Activated naive CD4-positive, alpha-beta T cell treated with anti-CD3 and anti-CD28 coated beads, Interleukin-2, amount 50 U/mL, for 72 hours (primary cell): ENCODE results near the gene FAF1. TPM values are rescaled to one million over a fixed set of nuclear protein-coding genes. Genes with fewer than 3 reads are reported as not detected.
"Not testable (repeated sequence)": the region's sequence is repeated elsewhere in the genome, so short reads cannot be mapped to it uniquely, and the experiment has no call there.

Experiments
- ATAC-seq, 2 donors: fragments of 150-1000 bp; cut with Tn5 transposase; 2 replicates each; pipeline ENCODE4 v1.10.0; 2021; ENCODE audit warnings: mild to moderate bottlenecking in 2 of 2, moderate library complexity in 2 of 2
- DNase-seq, 2 donors: peaks; one replicate each; pipeline ENCODE4 v3.0.0; 2021 to 2022; ENCODE audit warnings: low spot score in 2 of 2
- H3K27ac Mint-ChIP-seq, 2 donors: one replicate each; pipeline ENCODE4 v1.8.0; 2022; ENCODE audit warnings: mild to moderate bottlenecking in 2 of 2, mixed read lengths in 2 of 2
- H3K36me3 Mint-ChIP-seq, 2 donors: one replicate each; pipeline ENCODE4 v1.8.0; 2022; ENCODE audit warnings: mixed read lengths in 2 of 2
- H3K9me3 Mint-ChIP-seq, 2 donors: one replicate each; pipeline ENCODE4 v1.8.0; 2022; ENCODE audit warnings: mixed read lengths in 2 of 2
- total RNA-seq, 2 donors: library from RNA; stranded (reverse); gene quantifications; one replicate each; pipeline ENCODE4 v1.2.3, GENCODE V29; 2022

Gene FAF1
- total RNA-seq, 2 donors from 2014 or later: 58.1 to 101 TPM

- DNase-seq (no peak), ATAC-seq (no peak)
- Mint-ChIP-seq H3K27ac (no peak overlapping the region), H3K36me3 (peaks cover 0 to 4% of the 10 kb centered on the region in 2 donors), H3K9me3 (no peaks in the 10 kb centered on the region)
Observed at GRCh38 chr1:50735443-50735842, 224.6 kb downstream of the FAF1 start.

GRCh38 chr1:50727578-50727977, 232.5 kb downstream of the FAF1 start:
- H3K36me3 Mint-ChIP-seq, ATAC-seq, H3K27ac Mint-ChIP-seq, DNase-seq, H3K9me3 Mint-ChIP-seq: not testable (repeated sequence)

- DNase-seq: no peak
- no peaks in the 10 kb centered on the region for H3K9me3 Mint-ChIP-seq
- peak; percentile 28 to 46 for ATAC-seq
- H3K27ac Mint-ChIP-seq: no peak overlapping the region
- H3K36me3 Mint-ChIP-seq: peaks cover 0 to 13% of the 10 kb centered on the region in 2 donors
Observed at GRCh38 chr1:50724626-50725286, 235.3 kb downstream of the FAF1 start.

GRCh38 chr1:50720457-50721053, 239.5 kb downstream of the FAF1 start:
- H3K9me3 Mint-ChIP-seq: no peaks in the 10 kb centered on the region
- ATAC-seq: no peak
- H3K27ac Mint-ChIP-seq: no peak overlapping the region
- H3K36me3 Mint-ChIP-seq: peaks cover 6 to 13% of the 10 kb centered on the region in 2 donors
- no peak for DNase-seq

- ATAC-seq (no peak), DNase-seq (no peak)
- Mint-ChIP-seq H3K36me3 (peaks cover 6 to 13% of the 10 kb centered on the region in 2 donors), H3K27ac (no peak overlapping the region), H3K9me3 (no peaks in the 10 kb centered on the region)
Observed at GRCh38 chr1:50719126-50719525, 240.9 kb downstream of the FAF1 start.

GRCh38 chr1:50717327-50717726, 242.7 kb downstream of the FAF1 start:
- H3K27ac Mint-ChIP-seq: no peak overlapping the region
- DNase-seq (no peak), ATAC-seq (no peak)
- peaks cover 6 to 13% of the 10 kb centered on the region in 2 donors for H3K36me3 Mint-ChIP-seq
- no peaks in the 10 kb centered on the region for H3K9me3 Mint-ChIP-seq

- not testable (repeated sequence) for H3K27ac Mint-ChIP-seq, DNase-seq, H3K9me3 Mint-ChIP-seq, H3K36me3 Mint-ChIP-seq, ATAC-seq
Observed at GRCh38 chr1:50716455-50716854, 243.6 kb downstream of the FAF1 start.

GRCh38 chr1:50710099-50710498, 250.0 kb downstream of the FAF1 start:
- DNase-seq: no peak
- H3K27ac Mint-ChIP-seq: no peak overlapping the region
- H3K36me3 Mint-ChIP-seq: no peaks in the 10 kb centered on the region
- no peaks in the 10 kb centered on the region for H3K9me3 Mint-ChIP-seq
- ATAC-seq: no peak

- Mint-ChIP-seq H3K36me3 (no peaks in the 10 kb centered on the region), H3K9me3 (no peaks in the 10 kb centered on the region), H3K27ac (no peak overlapping the region)
- ATAC-seq: no peak
- DNase-seq: no peak
Observed at GRCh38 chr1:50707824-50708223, 252.2 kb downstream of the FAF1 start.

- ATAC-seq (no peak), DNase-seq (no peak)
- H3K36me3 Mint-ChIP-seq: no peaks in the 10 kb centered on the region
- H3K27ac Mint-ChIP-seq: no peak overlapping the region
- H3K9me3 Mint-ChIP-seq: no peaks in the 10 kb centered on the region
Observed at GRCh38 chr1:50705699-50706098, 254.4 kb downstream of the FAF1 start.

- Mint-ChIP-seq H3K9me3 (no peaks in the 10 kb centered on the region), H3K27ac (no peak overlapping the region), H3K36me3 (no peaks in the 10 kb centered on the region)
- DNase-seq (no peak), ATAC-seq (no peak)
Observed at GRCh38 chr1:50705041-50705440, 255.0 kb downstream of the FAF1 start.

- no peaks in the 10 kb centered on the region for H3K9me3 Mint-ChIP-seq
- no peak overlapping the region for H3K27ac Mint-ChIP-seq
- no peaks in the 10 kb centered on the region for H3K36me3 Mint-ChIP-seq
- DNase-seq: peak in 1 of 2 donors; percentile 17
- no peak for ATAC-seq
Observed at GRCh38 chr1:50704126-50704525, 255.9 kb downstream of the FAF1 start.

- DNase-seq: no peak
- Mint-ChIP-seq H3K27ac (no peak overlapping the region), H3K36me3 (no peaks in the 10 kb centered on the region), H3K9me3 (no peaks in the 10 kb centered on the region)
- ATAC-seq: no peak
Observed at GRCh38 chr1:50703240-50703639, 256.8 kb downstream of the FAF1 start.

GRCh38 chr1:50702395-50702794, 257.7 kb downstream of the FAF1 start:
- Mint-ChIP-seq H3K9me3 (no peaks in the 10 kb centered on the region), H3K36me3 (no peaks in the 10 kb centered on the region), H3K27ac (no peak overlapping the region)
- ATAC-seq (no peak), DNase-seq (no peak)

GRCh38 chr1:50701706-50702317, 258.3 kb downstream of the FAF1 start:
- H3K36me3 Mint-ChIP-seq: no peaks in the 10 kb centered on the region
- H3K9me3 Mint-ChIP-seq: no peaks in the 10 kb centered on the region
- no peak overlapping the region for H3K27ac Mint-ChIP-seq
- no peak for ATAC-seq
- no peak for DNase-seq

GRCh38 chr1:50700621-50701020, 259.4 kb downstream of the FAF1 start:
- H3K27ac Mint-ChIP-seq: no peak overlapping the region
- H3K36me3 Mint-ChIP-seq: no peaks in the 10 kb centered on the region
- no peaks in the 10 kb centered on the region for H3K9me3 Mint-ChIP-seq
- DNase-seq: no peak
- no peak for ATAC-seq

- ATAC-seq (no peak), DNase-seq (no peak)
- Mint-ChIP-seq H3K36me3 (no peaks in the 10 kb centered on the region), H3K9me3 (no peaks in the 10 kb centered on the region), H3K27ac (no peak overlapping the region)
Observed at GRCh38 chr1:50700214-50700613, 259.9 kb downstream of the FAF1 start.

- Mint-ChIP-seq H3K27ac (no peak overlapping the region), H3K9me3 (no peaks in the 10 kb centered on the region), H3K36me3 (no peaks in the 10 kb centered on the region)
- DNase-seq (no peak), ATAC-seq (no peak)
Observed at GRCh38 chr1:50699795-50700194, 260.3 kb downstream of the FAF1 start.
